Measurements from ENCODE around the gene KLRB1.
A peak's percentile ranks its signal among the peaks of the same experiment; 100 is the strongest.

Gene KLRB1

DNA sequence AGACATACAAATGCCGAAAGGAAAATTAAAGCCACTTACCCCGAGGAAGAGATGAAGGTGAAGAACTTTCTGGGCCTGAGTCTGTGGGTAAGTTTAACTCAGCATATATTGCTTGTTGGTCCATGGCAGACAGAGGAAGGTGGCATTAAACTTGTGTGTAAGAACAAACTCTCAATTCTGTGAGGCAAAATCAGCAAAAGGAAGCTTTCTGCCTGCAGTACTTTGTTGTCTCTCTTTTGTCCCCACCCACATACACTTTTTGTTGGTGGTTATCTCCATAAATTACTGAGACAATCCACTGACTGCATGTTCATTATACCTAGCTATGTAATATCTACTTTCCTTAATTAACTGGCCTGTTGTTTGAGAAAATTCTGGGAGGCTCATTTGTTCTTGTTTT is at the start of gene KLRB1:
Gene KLRB1 (minus strand): TSS at position 201 of the 400 bp plus-strand sequence. CDS start 77 bp downstream, at position 124.
- no peak for DNase-seq

- peak; percentile 72 to 74 for DNase-seq
Observed at GRCh38 chr12:9651265-9651729, 43.6 kb upstream of the KLRB1 start.

- no peak for DNase-seq
Observed at GRCh38 chr12:9650151-9650576, 42.4 kb upstream of the KLRB1 start.

DNA sequence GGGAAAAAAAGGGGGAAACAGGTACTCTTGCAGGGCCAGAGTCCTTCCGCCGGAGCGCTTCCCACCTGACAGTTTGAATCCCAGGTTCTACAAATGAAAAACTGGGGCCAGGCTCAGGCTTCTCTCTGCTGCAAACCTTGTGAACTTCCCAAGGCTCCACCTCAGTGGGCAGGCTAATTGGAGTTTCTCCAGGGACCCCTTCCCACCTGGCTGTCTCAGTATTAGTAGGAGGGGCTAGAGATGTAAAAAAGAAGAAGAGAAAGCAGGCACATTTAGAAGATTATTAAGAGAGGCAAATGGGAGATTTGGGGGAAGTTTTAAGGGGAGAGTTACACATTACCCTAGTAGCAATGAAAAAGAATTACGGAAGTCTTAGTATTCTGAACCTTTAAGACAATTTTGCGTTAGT is 41.8 kb upstream of the KLRB1 start:
- DNase-seq, result peak; percentile 55 to 60

DNA sequence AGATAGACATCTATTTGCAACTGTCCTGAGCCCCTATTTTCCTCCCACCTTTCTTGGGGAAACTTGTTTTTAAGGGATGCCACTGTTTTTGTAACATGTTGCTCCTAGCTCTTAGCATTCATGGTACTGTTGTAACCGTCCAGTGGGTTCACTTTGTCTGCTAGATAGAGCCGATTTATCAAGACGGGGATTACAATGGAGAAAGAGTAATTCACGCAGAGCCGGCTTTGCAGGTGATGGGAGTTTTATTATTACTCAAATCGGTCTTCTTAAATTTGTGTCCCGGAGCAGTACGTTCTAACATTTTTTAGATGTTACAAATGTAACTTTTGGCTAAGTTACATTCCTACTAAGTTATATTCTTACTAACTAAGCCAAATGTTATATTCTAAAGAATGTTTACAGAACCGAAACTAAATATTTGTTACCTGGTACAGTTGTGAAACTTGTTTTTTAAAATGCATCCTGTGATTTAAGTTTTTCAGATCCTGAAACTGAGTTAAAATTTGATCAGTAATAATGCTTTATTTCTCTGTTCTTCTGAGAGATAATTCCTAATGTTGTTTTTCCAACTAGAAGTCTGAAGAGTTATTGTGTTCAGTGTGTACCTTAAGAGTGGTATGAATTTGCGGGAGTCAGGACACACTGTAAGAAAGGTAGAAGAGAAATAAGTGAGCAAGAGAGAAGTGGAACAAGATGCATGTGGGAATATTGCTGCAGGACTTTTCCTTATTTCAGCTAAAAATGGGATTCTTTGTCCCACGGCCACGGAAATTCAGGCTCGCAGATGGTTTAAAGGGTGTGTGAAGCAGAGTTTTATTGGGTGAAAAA is 41.2 kb upstream of the KLRB1 start:
- DNase-seq, result no peak

- peak; percentile 95 to 96 for DNase-seq
Observed at GRCh38 chr12:9647825-9648700, 40.3 kb upstream of the KLRB1 start.

GRCh38 chr12:9646794-9647781 is 39.4 kb upstream of the KLRB1 start:
- DNase-seq, result peak in 1 of 2 experiments; percentile 51

DNA sequence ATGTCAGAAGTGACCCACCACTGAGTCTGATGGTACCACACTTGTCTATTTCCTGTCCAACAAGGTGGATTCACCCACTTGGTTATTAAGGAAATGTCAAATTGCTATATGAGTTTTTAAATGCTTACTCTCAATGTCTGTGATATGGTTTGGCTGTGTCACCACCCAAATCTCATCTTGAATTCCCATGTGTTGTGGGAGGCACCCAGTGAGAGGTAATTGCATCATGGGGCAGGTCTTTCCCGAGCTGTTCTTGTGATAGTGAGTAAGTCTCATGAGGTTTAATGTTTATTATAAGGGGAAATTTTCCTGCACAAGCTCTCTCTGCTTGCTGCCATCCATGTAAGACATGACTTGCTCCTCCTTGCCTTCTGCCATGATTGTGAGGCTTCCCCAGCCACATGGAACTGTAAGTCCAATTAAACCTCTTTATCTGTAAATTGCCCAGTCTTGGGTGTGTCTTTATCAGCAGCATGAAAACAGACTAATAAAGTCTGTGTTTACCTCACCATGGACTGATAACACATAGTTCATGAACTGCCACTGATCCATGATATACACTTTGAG is 37.4 kb upstream of the KLRB1 start:
- DNase-seq, result peak in 1 of 2 experiments; percentile 54

GRCh38 chr12:9643266-9643660 is 35.5 kb upstream of the KLRB1 start:
- DNase-seq, result no peak

GRCh38 chr12:9642606-9643265 is 35.0 kb upstream of the KLRB1 start:
- no peak for DNase-seq

DNA sequence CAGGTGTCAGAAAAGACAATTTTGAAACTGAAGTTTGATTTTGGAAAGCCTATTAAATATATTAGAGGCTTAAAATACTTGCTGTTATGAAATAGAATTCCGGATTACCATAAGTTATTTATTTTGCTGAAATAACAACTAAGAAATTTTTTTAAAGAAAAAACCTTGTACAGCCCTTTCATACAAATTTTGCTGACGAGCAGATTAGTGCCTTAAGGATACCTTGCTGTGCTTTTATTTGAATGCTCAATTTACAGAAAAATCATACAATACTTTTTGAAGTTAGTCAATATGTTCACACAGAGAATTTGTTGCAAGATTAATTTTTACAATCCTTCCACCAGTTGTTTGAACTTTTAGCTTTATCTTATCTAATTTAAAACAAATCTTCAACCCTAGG is 32.3 kb upstream of the KLRB1 start:
- DNase-seq, result no peak

- no peak for DNase-seq
Observed at GRCh38 chr12:9636851-9637206, 29.1 kb upstream of the KLRB1 start.

DNA sequence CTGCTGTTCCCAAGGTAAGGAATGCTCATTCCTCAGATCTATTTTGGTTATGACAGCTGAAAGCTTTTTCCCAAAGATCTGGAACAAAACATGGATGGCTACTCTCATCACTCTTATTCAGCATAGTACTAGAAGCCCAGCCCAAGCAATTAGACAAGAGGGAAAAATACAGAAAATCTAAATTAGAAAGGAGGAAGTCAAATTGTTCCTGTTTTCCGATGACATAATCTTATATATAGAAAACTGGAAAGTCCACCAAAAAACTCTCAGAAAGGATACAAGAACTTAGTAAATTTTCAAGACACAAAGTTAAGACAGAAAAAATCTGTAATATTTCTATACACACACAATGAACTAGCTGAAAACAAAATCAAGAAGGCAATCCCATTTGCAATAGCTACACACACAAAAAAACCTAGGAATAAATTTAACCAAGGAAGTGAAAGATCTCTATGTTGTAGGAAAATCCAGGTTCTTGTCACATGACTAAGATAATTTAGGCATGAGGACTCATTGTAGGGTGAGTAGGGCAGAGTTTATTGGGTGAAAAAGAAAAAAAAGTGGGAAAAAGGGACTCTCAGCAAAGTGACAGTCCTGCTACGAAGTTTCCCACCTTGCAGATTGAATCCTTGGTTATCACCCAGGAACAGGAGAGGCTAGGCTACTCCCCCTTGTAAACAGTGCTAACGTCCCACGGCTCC is 28.6 kb upstream of the KLRB1 start:
- DNase-seq, result no peak

GRCh38 chr12:9634969-9635754 is 27.4 kb upstream of the KLRB1 start:
- no peak for DNase-seq

DNA sequence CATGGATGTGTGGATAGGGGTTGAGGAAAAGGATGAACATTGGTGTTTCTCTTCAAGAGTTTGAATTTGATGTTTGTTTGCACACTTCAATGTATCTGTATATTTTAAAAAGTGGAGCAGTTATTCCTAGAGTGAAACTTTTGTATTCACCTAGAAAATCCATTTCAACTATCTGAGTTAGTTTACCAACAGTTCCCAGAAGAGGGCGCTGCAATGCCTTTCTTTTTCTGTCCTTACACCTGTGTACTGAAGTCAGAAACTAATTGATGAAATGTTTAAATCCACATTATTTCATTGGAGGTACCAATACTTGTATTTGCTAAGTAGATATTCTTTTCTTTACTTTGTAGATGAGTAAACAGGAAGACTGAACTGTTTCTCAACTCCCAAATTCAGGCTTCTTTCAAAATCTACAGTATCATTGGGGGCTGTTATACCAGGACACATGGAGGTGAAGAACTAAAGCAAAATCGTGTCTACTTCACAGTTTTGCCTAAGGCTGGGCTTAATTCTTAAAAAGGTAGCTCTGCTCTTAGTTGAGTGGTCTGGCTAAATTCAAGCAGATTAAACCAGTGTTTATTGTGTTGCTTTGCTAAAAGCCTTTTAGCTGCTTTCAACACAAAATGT is 26.6 kb upstream of the KLRB1 start:
- peak; percentile 78 to 79 for DNase-seq

DNA sequence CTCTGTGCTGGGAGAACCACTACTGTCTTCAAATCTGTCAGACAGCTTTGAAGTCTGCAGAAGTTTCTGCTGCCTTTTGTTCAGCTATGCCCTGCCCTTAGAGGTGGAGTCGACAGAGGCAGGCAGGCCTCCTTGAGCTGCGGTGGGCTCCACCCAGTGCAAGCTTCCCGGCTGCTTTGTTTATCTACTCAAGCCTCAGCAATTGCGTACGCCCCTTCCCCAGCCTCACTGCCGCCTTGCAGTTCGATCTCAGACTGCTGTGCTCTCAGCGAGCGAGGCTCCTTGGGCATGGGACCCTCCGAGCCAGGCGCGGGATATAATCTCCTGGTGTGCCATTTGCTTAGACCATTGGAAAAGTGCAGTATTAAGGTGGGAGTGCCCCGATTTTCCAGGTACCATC is 25.1 kb upstream of the KLRB1 start:
- DNase-seq, result no peak

GRCh38 chr12:9626821-9627220 is 19.1 kb upstream of the KLRB1 start:
- DNase-seq, result no peak

- no peak for DNase-seq
Observed at GRCh38 chr12:9626291-9626690, 18.6 kb upstream of the KLRB1 start.

DNA sequence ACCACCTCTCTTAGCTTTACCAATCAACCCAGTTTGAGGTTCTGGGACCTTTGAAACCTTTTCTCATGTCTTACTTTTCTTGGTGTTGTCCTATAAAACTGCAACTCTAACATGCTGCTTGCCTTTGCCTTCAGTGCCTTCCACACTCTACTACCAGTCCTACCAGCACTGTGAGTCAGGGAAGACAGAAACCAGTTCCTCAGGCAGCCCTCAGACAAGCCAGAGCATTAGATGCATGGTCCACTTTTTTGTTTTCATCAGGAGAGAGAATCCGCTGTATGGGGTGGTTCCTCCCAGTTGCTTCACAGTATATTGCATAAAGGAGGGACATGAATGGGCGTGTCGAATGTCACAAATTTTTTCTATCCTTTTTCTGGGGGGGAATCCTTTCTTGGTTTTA is 17.3 kb upstream of the KLRB1 start:
- no peak for DNase-seq

All from activated T-cell treated with anti-CD3 and anti-CD28 coated beads, Interleukin-2, amount 50 U/mL, for 48 hours (primary cell).